NCI-H1105 treated with DMSO at 0.1 percent for 48 hours (cell line): ENCODE results near the gene PRAME.
"Not testable (repeated sequence)": the region's sequence is repeated elsewhere in the genome, so short reads cannot be mapped to it uniquely, and the experiment has no call there.

Source experiments
- DNase-seq: peaks from one replicate; lab custom pipeline; 2025; lab: John Stamatoyannopoulos, UW

PRAME gene

DNA sequence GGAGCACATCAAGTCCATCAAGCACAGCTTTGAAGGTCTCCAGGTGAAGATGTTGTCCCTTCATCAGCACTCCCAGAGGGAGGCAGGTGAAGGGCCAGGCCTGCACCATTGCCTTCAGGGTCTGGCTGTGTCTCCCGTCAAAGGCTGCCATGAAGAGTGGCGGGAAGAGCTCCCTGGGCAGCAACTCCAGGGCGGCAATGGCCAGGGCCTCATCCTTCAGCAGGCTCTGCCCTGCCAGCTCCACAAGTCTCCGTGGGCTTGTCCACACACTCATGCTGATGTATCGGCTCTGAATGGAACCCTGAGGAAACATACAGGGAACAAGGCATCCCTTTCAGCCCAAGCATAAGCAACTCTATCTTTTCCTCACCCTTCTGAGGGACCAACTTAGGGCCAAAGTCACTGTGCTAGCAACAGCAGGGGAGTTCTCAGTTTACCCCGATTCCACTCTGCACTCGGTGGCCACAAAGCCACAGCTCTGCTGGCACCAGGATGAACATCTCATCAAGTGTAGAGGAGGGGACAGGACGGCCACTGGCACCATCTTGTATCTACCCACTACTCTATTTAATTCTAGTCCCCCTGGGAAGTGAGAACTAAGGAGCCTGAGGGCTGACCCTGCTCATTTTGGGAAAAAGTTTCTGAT is 8.2 kb downstream of the PRAME start:
- DNase-seq, result no peak

GRCh38 chr22:22548910-22549309 is 10.2 kb downstream of the PRAME start:
- no peak for DNase-seq

DNA sequence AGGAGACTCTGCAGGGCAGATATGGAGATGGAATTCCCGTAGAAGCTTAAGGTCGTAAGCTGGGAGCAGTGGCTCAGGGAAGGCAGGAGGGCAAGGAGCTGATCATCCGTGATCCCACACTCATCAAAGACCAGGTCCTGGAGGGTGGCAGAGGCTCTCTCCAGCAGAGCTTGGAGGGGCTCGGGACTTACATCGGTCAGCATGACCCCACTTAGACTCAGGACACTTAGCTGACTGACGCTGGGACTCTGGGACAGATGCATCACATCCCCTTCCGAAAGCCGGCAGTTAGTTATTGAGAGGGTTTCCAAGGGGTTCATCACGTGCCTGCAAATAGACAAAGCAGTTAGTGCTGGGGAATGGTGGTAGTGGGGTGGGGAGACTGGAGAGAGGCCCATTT is 10.7 kb downstream of the PRAME start:
- no peak for DNase-seq

- no peak for DNase-seq
Observed at GRCh38 chr22:22547692-22548300, 11.3 kb downstream of the PRAME start.

- no peak for DNase-seq
Observed at GRCh38 chr22:22547226-22547625, 11.8 kb downstream of the PRAME start.

- no peak for DNase-seq
Observed at GRCh38 chr22:22546490-22546889, 12.6 kb downstream of the PRAME start.

- no peak for DNase-seq
Observed at GRCh38 chr22:22545084-22545483, 14.0 kb downstream of the PRAME start.

GRCh38 chr22:22538226-22538989 is 20.7 kb downstream of the PRAME start:
- DNase-seq, result no peak

- DNase-seq, result no peak
Observed at GRCh38 chr22:22536916-22537315, 22.1 kb downstream of the PRAME start.

- no peak for DNase-seq
Observed at GRCh38 chr22:22536515-22536914, 22.6 kb downstream of the PRAME start.

- no peak for DNase-seq
Observed at GRCh38 chr22:22535662-22536061, 23.4 kb downstream of the PRAME start.

DNA sequence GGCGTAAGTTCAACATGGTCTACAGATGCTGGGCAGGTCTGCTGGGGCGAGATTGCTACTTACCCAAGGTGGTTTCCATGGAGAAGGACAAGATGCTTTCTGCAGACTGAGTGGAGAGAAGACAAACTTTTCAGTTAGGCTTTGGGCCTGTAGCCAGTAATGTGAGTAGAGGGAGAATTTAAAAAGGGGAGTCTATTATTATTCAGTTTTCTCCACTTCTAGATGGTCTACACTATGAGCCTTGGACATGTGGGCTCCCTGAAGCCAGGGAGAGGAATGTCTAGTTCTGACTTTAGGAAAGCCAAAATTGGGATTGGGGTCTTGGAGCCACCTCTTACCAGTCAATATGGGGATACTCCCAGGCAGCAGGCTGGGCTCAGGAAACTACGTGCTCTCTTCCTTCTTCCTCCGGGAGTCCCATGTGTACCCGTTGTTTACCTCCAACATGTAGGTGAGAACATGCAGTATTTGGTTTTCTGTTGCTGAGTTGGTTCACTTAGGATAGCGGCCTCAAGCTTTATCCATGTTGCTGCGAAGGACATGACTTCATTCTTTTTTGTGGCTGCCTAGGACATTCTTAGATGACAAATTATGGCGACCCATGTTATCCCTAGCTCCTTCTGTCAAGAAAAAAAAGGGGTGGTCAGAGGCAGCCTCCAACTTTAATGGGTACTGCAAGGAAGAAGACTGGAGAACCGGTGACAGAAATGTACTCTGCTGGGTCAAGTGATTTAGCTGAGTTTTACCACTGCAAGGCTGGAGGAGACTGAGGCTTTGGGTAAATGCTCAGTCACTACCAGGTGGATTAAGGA is 24.3 kb downstream of the PRAME start:
- DNase-seq, result no peak

- no peak for DNase-seq
Observed at GRCh38 chr22:22533863-22534262, 25.2 kb downstream of the PRAME start.

DNA sequence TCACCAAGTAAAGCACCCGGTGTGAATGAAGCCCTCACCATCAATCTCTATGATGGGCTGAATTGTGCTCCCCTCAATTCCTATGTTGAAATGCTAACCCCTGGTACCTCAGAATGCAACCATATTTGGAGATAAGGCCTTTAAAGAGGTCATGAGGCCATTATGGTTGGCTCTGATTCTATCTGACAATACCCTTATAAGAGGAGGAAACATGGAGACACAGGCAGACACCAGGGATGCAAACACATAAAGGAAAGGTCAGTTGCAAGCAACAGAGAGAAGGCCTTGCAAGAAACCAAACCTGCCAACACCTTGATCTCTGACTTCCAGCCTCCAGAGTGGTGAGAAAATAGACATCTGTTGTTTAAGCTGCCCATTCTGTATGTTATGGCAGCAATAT is 25.6 kb downstream of the PRAME start:
- DNase-seq, result no peak

- not testable (repeated sequence) for DNase-seq
Observed at GRCh38 chr22:22532547-22533071, 26.5 kb downstream of the PRAME start.

GRCh38 chr22:22531770-22532546 is 27.1 kb downstream of the PRAME start:
- no peak for DNase-seq

DNA sequence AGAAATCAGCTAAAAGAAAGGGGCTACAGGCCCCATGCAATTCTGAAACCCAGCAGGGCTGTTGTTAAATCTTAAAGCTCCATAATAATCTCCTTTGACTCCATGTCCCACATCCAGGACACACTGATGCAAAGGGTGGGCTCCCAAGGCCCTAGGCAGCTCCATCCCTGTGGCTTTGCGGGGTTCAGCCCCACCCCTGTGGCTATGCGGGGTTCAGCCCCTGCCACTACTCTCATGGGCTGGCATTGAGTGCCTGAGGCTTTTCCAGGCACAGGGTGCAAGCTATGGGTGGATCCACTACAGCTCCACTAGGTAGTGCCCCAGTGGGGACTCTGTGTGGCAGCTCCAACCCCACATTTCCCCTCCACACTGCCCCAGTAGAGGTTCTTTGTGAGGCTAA is 30.3 kb downstream of the PRAME start:
- DNase-seq, result no peak

- DNase-seq, result no peak
Observed at GRCh38 chr22:22527312-22527711, 31.8 kb downstream of the PRAME start.

DNA sequence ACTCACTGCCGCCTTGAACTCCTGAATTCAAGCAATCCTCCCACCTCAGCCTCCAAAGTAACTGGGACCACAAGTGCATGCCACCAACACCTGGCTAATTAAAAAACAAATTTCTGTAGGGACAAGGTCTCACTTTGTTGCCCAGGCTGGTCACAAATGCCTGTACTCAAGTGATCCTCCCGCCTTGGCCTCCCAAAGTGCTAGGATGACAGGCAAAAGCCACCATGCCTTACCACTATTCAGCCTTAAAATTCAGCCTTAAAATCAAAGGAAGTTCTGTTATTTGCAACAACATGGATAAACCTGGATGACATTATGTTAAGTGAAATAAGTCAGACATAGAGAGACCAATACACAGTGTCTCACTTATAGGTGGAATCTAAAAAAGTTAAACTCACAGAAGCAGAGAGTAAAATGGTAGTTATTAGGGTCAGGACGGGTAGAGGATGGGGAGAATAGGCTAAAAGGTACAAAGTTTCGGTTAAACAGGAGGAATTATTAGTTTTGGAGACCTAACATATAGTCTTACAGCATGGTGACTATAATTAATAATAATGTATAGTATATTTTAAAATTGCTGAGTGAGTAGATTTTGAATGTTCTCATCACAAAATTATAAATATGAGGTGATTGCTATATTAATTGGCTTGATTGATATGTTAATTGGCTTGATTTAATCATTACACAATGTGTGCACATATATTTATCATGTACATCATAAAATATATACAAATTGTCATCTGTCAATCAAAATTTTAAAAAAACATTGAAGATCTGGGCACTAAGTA is 32.7 kb downstream of the PRAME start:
- DNase-seq, result no peak

DNA sequence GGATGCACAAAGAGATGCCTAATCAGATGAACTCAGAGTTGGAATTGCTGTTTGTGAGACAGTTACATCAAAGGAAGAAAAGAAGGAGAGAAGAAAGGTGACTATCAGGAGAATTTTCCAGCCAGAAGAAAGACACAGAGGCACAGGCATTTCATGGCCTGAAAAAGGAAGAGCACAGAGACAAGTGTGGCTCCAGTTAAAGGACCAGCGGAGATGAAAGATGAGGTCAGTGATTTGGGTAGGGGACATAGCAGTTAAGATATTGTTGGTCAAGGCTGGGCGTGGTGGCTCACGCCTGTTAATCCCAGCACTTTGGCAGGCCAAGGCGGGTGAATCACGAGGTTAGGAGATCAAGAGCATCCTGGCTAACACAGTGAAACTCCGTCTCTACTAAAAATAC is 35.6 kb downstream of the PRAME start:
- no peak for DNase-seq

DNA sequence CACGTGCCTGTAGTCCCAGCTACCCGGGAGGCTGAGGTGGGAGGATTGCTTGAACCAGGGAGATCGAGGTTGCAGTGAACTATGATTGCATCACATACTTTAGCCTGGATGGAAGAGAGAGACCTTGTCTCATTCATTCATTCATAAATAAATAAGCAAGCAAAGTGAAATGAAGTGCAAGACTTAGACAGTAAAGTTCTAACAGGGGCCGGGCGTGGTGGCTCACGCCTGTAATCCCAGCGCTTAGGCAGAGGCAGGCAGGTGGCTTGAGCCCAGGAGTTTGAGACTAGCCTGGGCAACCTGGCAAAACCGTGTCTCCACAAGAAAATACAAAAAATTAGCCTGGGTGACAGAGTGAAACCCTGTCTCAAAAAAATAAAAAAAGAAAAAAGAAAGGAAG is 37.4 kb downstream of the PRAME start:
- DNase-seq, result no peak
